Loucy (cell line): ENCODE measurements around the gene PHF20.

ENCODE experiments used
- H2AFZ ChIP-seq: fragments of 200-600 bp; sonication (generic); 2 replicates; pipeline ENCODE4 v1.6.0; 2016; ENCODE audit warnings: antibody characterized with exemption, mild to moderate bottlenecking, low read length, moderate library complexity
- H3F3A ChIP-seq: fragments of 200-600 bp; 2 replicates; pipeline ENCODE4 v1.6.0; 2016; ENCODE audit warnings: antibody characterized with exemption, low read depth, mild to moderate bottlenecking
- H3K27me3 ChIP-seq: fragments of 200-600 bp; sonication (generic); 2 replicates; pipeline ENCODE4 v1.6.1; 2014; ENCODE audit warnings: low read length, mild to moderate bottlenecking; ENCODE audit not compliant: insufficient read depth, poor library complexity, severe bottlenecking
- H3K36me3 ChIP-seq: fragments of 200-600 bp; sonication (generic); 2 replicates; pipeline ENCODE4 v1.6.1; 2016; ENCODE audit warnings: low read length; ENCODE audit not compliant: insufficient read depth
- H3K4me1 ChIP-seq: fragments of 200-600 bp; sonication (generic); 2 replicates; pipeline ENCODE4 v1.5.1; 2014; ENCODE audit warnings: low read length, mild to moderate bottlenecking; ENCODE audit not compliant: insufficient read depth, poor library complexity, severe bottlenecking
- H3K4me2 ChIP-seq: fragments of 200-600 bp; sonication (generic); 2 replicates; pipeline ENCODE4 v1.6.0; 2014; ENCODE audit warnings: antibody characterized with exemption, low read length, low read depth, mild to moderate bottlenecking; ENCODE audit not compliant: poor library complexity, severe bottlenecking
- H3K4me3 ChIP-seq: fragments of 200-600 bp; sonication (generic); 2 replicates; pipeline ENCODE4 v1.5.1; 2014; ENCODE audit warnings: low read length, mild to moderate bottlenecking, mixed read lengths; ENCODE audit not compliant: poor library complexity, severe bottlenecking
- H3K79me2 ChIP-seq: fragments of 200-600 bp; sonication (generic); 2 replicates; pipeline ENCODE4 v1.6.1; 2014; ENCODE audit warnings: low read length; ENCODE audit not compliant: insufficient read depth
- H3K9ac ChIP-seq: fragments of 200-600 bp; sonication (generic); 2 replicates; pipeline ENCODE4 v1.6.0; 2014; ENCODE audit warnings: mild to moderate bottlenecking, low read depth, low read length, moderate library complexity; ENCODE audit not compliant: poor library complexity, severe bottlenecking
- H3K9me2 ChIP-seq: fragments of 200-600 bp; sonication (generic); replicated peaks from 2 replicates; pipeline ENCODE4 v1.6.1; 2016; ENCODE audit warnings: low read depth, low read length, mixed read lengths
- H3K9me3 ChIP-seq: fragments of 200-600 bp; sonication (generic); 2 replicates; pipeline ENCODE4 v1.6.1; 2014; ENCODE audit warnings: mild to moderate bottlenecking, antibody characterized with exemption, low read length, low read depth; ENCODE audit not compliant: insufficient read depth
- H4K20me1 ChIP-seq: fragments of 200-600 bp; sonication (generic); 2 replicates; pipeline ENCODE4 v1.6.0; 2014; ENCODE audit warnings: antibody characterized with exemption, low read length, mild to moderate bottlenecking; ENCODE audit not compliant: insufficient read depth, poor library complexity, severe bottlenecking
- EZH2phosphoT487 ChIP-seq: fragments of 200-600 bp; IDR thresholded peaks from 2 replicates; pipeline ENCODE4 v1.6.1; 2018; ENCODE audit warnings: antibody characterized with exemption, mild to moderate bottlenecking, moderate library complexity, borderline replicate concordance
- TF ChIP-seq, protein P1 (sequence below): fragments of 200-600 bp; sonication (generic); conservative IDR thresholded peaks from 2 replicates; pipeline ENCODE4 v1.5.1; 2014; ENCODE audit warnings: mild to moderate bottlenecking, antibody characterized with exemption, low read length

Gene PHF20

DNA sequence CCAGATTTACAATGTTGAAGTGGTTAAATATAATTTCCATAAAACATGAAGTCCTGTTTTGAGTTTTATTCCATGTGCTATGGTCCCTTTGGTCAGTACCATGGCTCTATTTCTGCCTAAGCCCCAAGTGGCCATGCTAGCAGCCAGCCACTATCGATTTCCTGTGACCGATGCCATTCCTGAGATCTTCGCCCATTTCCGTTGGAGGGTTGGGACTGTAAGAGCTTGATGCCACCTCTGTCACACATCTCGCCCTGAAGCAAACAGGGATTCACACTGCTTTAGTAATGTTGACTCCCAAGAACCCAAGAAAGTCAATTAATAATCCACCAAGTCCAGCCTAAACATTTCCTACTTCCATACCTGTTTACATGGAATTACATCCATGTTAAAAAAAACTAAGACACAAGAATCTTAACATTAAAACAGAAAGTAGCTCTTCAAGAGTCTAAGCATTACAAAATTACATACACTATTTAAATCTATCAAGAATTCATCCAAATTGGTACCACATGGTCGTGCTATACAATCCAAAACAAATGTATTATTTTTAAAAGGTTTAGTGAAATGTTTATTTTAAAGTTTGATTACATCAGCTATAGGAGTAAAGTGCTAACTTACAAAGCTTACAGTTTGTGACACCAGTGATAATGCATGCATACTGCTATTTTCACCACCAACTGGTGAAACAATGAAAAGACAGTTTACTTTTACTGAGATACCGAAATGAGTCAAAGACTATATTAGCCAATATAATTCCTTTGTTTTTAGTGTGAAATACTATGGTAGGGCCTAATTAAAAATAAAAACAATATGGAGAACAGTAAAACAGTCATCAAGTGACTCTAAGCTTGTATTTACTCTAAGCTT lies 32.3 kb upstream of the PHF20 start:
- no peaks in the 10 kb centered on the region for H3K9me2 ChIP-seq
- no peaks in the 10 kb centered on the region for H3F3A ChIP-seq
- peak overlapping the region; percentile 96 for H3K4me3 ChIP-seq
- peaks cover 59% of the 10 kb centered on the region for H3K4me1 ChIP-seq
- H3K79me2 ChIP-seq = peaks cover 94% of the 10 kb centered on the region
- H3K9ac ChIP-seq = peak overlapping the region; percentile 100
- peaks cover 60% of the 10 kb centered on the region for H4K20me1 ChIP-seq
- H2AFZ ChIP-seq = no peak overlapping the region
- peak overlapping the region; percentile 99 for H3K4me2 ChIP-seq
- TF ChIP-seq, protein P1, sequence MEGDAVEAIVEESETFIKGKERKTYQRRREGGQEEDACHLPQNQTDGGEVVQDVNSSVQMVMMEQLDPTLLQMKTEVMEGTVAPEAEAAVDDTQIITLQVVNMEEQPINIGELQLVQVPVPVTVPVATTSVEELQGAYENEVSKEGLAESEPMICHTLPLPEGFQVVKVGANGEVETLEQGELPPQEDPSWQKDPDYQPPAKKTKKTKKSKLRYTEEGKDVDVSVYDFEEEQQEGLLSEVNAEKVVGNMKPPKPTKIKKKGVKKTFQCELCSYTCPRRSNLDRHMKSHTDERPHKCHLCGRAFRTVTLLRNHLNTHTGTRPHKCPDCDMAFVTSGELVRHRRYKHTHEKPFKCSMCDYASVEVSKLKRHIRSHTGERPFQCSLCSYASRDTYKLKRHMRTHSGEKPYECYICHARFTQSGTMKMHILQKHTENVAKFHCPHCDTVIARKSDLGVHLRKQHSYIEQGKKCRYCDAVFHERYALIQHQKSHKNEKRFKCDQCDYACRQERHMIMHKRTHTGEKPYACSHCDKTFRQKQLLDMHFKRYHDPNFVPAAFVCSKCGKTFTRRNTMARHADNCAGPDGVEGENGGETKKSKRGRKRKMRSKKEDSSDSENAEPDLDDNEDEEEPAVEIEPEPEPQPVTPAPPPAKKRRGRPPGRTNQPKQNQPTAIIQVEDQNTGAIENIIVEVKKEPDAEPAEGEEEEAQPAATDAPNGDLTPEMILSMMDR = peak; percentile 53
- no peak for TF ChIP-seq EZH2phosphoT487
- H3K9me3 ChIP-seq = no peaks in the 10 kb centered on the region
- H3K27me3 ChIP-seq = peaks cover 9% of the 10 kb centered on the region
- H3K36me3 ChIP-seq = peaks cover 63% of the 10 kb centered on the region

DNA sequence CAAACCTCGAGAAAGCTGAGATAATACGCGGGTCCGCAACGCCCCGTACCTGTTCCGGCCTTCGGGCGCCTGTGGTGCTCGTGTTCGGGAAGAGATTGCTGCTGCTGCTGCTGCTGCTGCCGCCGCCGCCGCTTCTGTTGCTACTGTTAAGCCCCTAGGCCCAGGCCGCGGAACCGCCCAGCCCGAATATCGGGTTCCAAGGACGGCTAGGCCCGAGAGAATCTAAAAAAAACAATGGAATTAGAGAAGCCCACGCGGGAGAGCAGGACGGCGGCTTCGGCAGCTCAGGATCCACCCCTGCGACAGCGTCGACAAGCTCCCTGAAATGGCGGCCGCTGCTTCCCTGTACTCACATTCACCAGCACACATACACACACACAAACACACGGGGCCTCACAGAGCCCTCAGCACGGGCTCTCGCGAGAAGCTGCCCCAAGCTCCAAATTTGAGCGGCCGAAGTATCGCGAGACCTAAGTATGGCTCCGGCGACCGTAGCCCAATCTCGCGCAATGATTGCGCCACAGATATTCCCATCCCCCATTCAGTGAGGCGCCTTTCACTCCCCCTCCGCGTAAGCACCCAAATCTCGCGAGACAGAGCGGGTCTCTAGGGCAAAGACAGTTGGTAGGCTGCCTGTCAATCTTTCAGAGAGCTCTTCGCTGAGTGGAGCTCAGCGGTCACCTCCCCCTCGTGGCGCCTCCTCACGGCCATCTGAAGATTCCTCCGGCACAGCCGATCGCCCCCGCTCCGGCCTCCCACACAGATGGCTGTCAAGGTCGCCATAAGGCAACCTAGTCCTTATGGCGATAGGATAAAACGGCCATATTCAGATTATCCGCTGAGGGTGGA lies 29.7 kb upstream of the PHF20 start, which contains the start of gene RBM39:
Gene RBM39, minus strand, starts transcription at position 369 of the 849 bp plus-strand sequence. CDS start 1,386 bp downstream, outside the sequence.
- peaks cover 9% of the 10 kb centered on the region for H3K27me3 ChIP-seq
- H3K4me1 ChIP-seq = peaks cover 39% of the 10 kb centered on the region
- H2AFZ ChIP-seq = peak within 1 kb of the TSS; percentile 41
- H3K9me3 ChIP-seq = no peaks in the 10 kb centered on the region
- H3K9me2 ChIP-seq = no peaks in the 10 kb centered on the region
- peaks cover 68% of the 10 kb centered on the region for H3K79me2 ChIP-seq
- no peaks in the 10 kb centered on the region for H3F3A ChIP-seq
- peak within 1 kb of the TSS; percentile 99 for H3K4me2 ChIP-seq
- H3K9ac ChIP-seq = peak within 1 kb of the TSS; percentile 100
- peaks cover 38% of the 10 kb centered on the region for H4K20me1 ChIP-seq
- H3K36me3 ChIP-seq = peaks cover 37% of the 10 kb centered on the region
- no peak for TF ChIP-seq EZH2phosphoT487
- TF ChIP-seq, protein P1 = peak; percentile 40; the same call in 1 of the 2 replicates
- peak within 1 kb of the TSS; percentile 96 for H3K4me3 ChIP-seq

DNA sequence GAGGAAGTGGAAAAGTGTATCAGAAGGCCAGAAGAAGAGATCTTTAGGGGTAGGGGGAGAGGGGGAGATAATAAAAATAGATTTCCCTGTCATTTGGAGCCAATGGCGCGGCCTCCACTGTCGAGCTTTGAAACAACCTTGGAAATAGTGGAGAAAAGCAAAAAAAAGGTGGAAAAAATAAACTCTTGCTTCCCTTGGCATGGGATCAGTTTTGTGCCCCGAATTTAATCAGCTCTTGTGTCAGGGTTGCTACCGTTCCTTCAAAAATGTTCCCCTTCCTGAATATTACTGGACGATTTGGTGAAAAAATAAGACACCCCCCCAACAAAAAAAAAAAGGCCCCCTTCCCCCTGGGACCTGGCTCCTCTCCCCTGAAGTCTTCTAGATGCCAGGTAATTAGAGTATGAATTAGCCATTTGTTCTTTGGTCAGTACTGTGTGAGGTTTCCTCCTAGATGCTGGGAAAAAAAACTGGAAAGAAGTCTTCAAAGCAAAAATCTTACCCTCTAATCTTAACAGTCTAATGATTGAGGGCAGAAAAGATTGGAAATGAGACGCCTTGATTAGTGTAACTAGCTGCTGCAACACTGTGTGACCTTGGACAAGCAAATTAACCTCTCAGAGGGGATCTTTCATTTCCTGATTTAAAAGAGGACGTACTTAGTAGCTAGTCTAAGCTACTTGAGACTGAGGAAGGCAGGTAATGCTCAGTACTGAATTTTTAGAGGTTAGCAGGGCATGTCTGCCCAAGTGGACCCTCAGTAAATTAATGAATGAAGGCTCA lies 28.9 kb upstream of the PHF20 start:
- H3F3A ChIP-seq = no peaks in the 10 kb centered on the region
- peak overlapping the region; percentile 99 for H3K9ac ChIP-seq
- peak overlapping the region; percentile 84 for H3K4me3 ChIP-seq
- peak overlapping the region; percentile 41 for H2AFZ ChIP-seq
- H3K36me3 ChIP-seq = peaks cover 29% of the 10 kb centered on the region
- peaks cover 60% of the 10 kb centered on the region for H3K79me2 ChIP-seq
- H3K9me3 ChIP-seq = no peaks in the 10 kb centered on the region
- no peaks in the 10 kb centered on the region for H3K9me2 ChIP-seq
- peaks cover 9% of the 10 kb centered on the region for H3K27me3 ChIP-seq
- TF ChIP-seq, protein P1 = no peak; the same call in 1 of the 2 replicates
- TF ChIP-seq EZH2phosphoT487 = no peak
- H3K4me1 ChIP-seq = peaks cover 37% of the 10 kb centered on the region
- peak overlapping the region; percentile 81 for H3K4me2 ChIP-seq
- peaks cover 35% of the 10 kb centered on the region for H4K20me1 ChIP-seq
